HEK293 (cell line): ENCODE measurements around the gene ARHGEF12.

Experiments used
- CTCF ChIA-PET: fragments of 350-600 bp; formaldehyde crosslinking; extraction: SDS; loops from one replicate; lab custom pipeline; 2021; ENCODE audit warnings: antibody characterized with exemption; lab: Yijun Ruan, JAX
- POLR2A ChIA-PET: fragments of 300-600 bp; formaldehyde crosslinking; extraction: SDS; loops from one replicate; lab custom pipeline; 2020; ENCODE audit warnings: antibody characterized with exemption, inconsistent platforms; lab: Yijun Ruan, JAX
- H3K27ac ChIP-seq: fragments of 200-500 bp; sonication (Bioruptor generic); 2 replicates; pipeline ENCODE4 v1.5.1; 2014; ENCODE audit warnings: low read depth, low read length, control low read depth, inconsistent platforms; ENCODE audit errors: extremely low read depth
- H3K36me3 ChIP-seq, 2 experiments: fragments of 200-500 bp in 1 of 2; sonication (Bioruptor generic) in 1 of 2; 1 replicate in 1 of 2; 2 replicates in 1 of 2; pipeline ENCODE4 v1.5.1; 2014 to 2017; ENCODE audit warnings: inconsistent platforms in 2 of 2, low read length in 2 of 2; ENCODE audit not compliant: control insufficient read depth in 2 of 2, insufficient read depth in 1 of 2
- H3K4me1 ChIP-seq: fragments of 200-500 bp; sonication (Bioruptor generic); 2 replicates; pipeline ENCODE4 v1.5.1; 2014; ENCODE audit warnings: mild to moderate bottlenecking, low read length, inconsistent platforms; ENCODE audit not compliant: control insufficient read depth, insufficient read depth
- H3K4me3 ChIP-seq: 2 replicates; pipeline ENCODE4 v1.5.1; 2011; ENCODE audit warnings: low read depth, mild to moderate bottlenecking, control low read depth, low read length, moderate library complexity
- H3K9me3 ChIP-seq: fragments of 200-500 bp; sonication (Bioruptor generic); 2 replicates; pipeline ENCODE4 v1.5.1; 2014; ENCODE audit warnings: low read depth, low read length, inconsistent platforms; ENCODE audit not compliant: control insufficient read depth, insufficient read depth
- IKZF3 ChIP-seq: fragments of 450-650 bp; IDR thresholded peaks from 2 replicates; pipeline ENCODE4 v1.5.0; 2018; ENCODE audit warnings: missing biosample characterization, mild to moderate bottlenecking, missing genetic modification characterization, moderate library complexity
- SCRT2 ChIP-seq: fragments of 450-650 bp; formaldehyde crosslinking; IDR thresholded peaks from 2 replicates; pipeline ENCODE4 v1.5.1; 2016; ENCODE audit warnings: missing biosample characterization, missing genetic modification characterization
- TCF7L2 ChIP-seq: IDR thresholded peaks from 2 replicates; pipeline ENCODE4 v1.6.1; 2011; ENCODE audit warnings: low read depth, mild to moderate bottlenecking, inconsistent platforms, low read length, moderate library complexity, borderline replicate concordance
- YY1 ChIP-seq: fragments of 450-650 bp; formaldehyde crosslinking; IDR thresholded peaks from 2 replicates; pipeline ENCODE4 v1.5.1; 2018; ENCODE audit warnings: missing biosample characterization, missing genetic modification characterization
- YY2 ChIP-seq: fragments of 450-650 bp; formaldehyde crosslinking; IDR thresholded peaks from 2 replicates; pipeline ENCODE4 v1.5.1; 2016; ENCODE audit warnings: missing biosample characterization, missing genetic modification characterization
- ZBTB1 ChIP-seq: fragments of 450-650 bp; formaldehyde crosslinking; IDR thresholded peaks from 2 replicates; pipeline ENCODE4 v1.5.1; 2016; ENCODE audit warnings: missing biosample characterization, missing genetic modification characterization
- ZBTB20 ChIP-seq: fragments of 450-650 bp; formaldehyde crosslinking; IDR thresholded peaks from 2 replicates; pipeline ENCODE4 v1.5.1; 2016; ENCODE audit warnings: missing biosample characterization, missing genetic modification characterization
- ZBTB21 ChIP-seq: fragments of 450-650 bp; formaldehyde crosslinking; IDR thresholded peaks from 2 replicates; pipeline ENCODE4 v1.5.1; 2017; ENCODE audit warnings: missing biosample characterization, missing genetic modification characterization
- ZBTB44 ChIP-seq: fragments of 450-650 bp; IDR thresholded peaks from 2 replicates; pipeline ENCODE4 v1.5.1; 2018; ENCODE audit warnings: missing biosample characterization, mild to moderate bottlenecking, missing genetic modification characterization
- ZBTB48 ChIP-seq: fragments of 450-650 bp; formaldehyde crosslinking; IDR thresholded peaks from 2 replicates; pipeline ENCODE4 v1.5.1; 2016; ENCODE audit warnings: missing biosample characterization, missing genetic modification characterization
- ZNF146 ChIP-seq: fragments of 450-650 bp; formaldehyde crosslinking; IDR thresholded peaks from 2 replicates; pipeline ENCODE4 v1.5.1; 2016; ENCODE audit warnings: missing biosample characterization, missing genetic modification characterization
- ZNF175 ChIP-seq: fragments of 450-650 bp; formaldehyde crosslinking; IDR thresholded peaks from 2 replicates; pipeline ENCODE4 v1.5.1; 2016; ENCODE audit warnings: missing biosample characterization, missing genetic modification characterization
- ZNF18 ChIP-seq: fragments of 450-650 bp; formaldehyde crosslinking; IDR thresholded peaks from 2 replicates; pipeline ENCODE4 v1.5.1; 2016; ENCODE audit warnings: missing biosample characterization, missing genetic modification characterization
- ZNF23 ChIP-seq: fragments of 450-650 bp; formaldehyde crosslinking; IDR thresholded peaks from 2 replicates; pipeline ENCODE4 v1.5.1; 2016; ENCODE audit warnings: missing biosample characterization, missing genetic modification characterization, borderline replicate concordance
- ZNF248 ChIP-seq: fragments of 450-650 bp; formaldehyde crosslinking; IDR thresholded peaks from 2 replicates; pipeline ENCODE4 v1.5.1; 2017; ENCODE audit warnings: missing biosample characterization, missing genetic modification characterization
- ZNF26 ChIP-seq: fragments of 450-650 bp; formaldehyde crosslinking; IDR thresholded peaks from 2 replicates; pipeline ENCODE4 v1.5.1; 2016; ENCODE audit warnings: missing biosample characterization, missing genetic modification characterization
- ZNF350 ChIP-seq: fragments of 450-650 bp; formaldehyde crosslinking; IDR thresholded peaks from 2 replicates; pipeline ENCODE4 v1.5.0; 2017; ENCODE audit warnings: missing biosample characterization, mild to moderate bottlenecking, missing genetic modification characterization
- ZNF362 ChIP-seq: fragments of 450-650 bp; formaldehyde crosslinking; IDR thresholded peaks from 2 replicates; pipeline ENCODE4 v1.5.1; 2016; ENCODE audit warnings: missing biosample characterization, missing genetic modification characterization
- ZNF423 ChIP-seq: fragments of 450-650 bp; formaldehyde crosslinking; IDR thresholded peaks from 2 replicates; pipeline ENCODE4 v1.5.1; 2016; ENCODE audit warnings: missing biosample characterization, missing genetic modification characterization
- ZNF426 ChIP-seq: fragments of 450-650 bp; formaldehyde crosslinking; IDR thresholded peaks from 2 replicates; pipeline ENCODE4 v1.5.1; 2017; ENCODE audit warnings: missing biosample characterization, missing genetic modification characterization, mild to moderate bottlenecking, inconsistent platforms, moderate library complexity
- ZNF513 ChIP-seq: fragments of 450-650 bp; IDR thresholded peaks from 2 replicates; pipeline ENCODE4 v1.5.1; 2018; ENCODE audit warnings: missing biosample characterization, missing genetic modification characterization
- ZNF548 ChIP-seq: fragments of 450-650 bp; formaldehyde crosslinking; IDR thresholded peaks from 2 replicates; pipeline ENCODE4 v1.5.1; 2016; ENCODE audit warnings: missing biosample characterization, missing genetic modification characterization
- ZNF555 ChIP-seq: fragments of 450-650 bp; formaldehyde crosslinking; conservative IDR thresholded peaks from 2 replicates; pipeline ENCODE4 v1.5.1; 2017; ENCODE audit warnings: missing biosample characterization, mild to moderate bottlenecking, missing genetic modification characterization, inconsistent platforms
- ZNF624 ChIP-seq: fragments of 450-650 bp; formaldehyde crosslinking; IDR thresholded peaks from 2 replicates; pipeline ENCODE4 v1.5.1; 2017; ENCODE audit warnings: missing biosample characterization, missing genetic modification characterization
- ZNF645 ChIP-seq: fragments of 450-650 bp; formaldehyde crosslinking; IDR thresholded peaks from 2 replicates; pipeline ENCODE4; 2016; ENCODE audit warnings: missing biosample characterization, missing genetic modification characterization
- ZNF837 ChIP-seq: fragments of 450-650 bp; formaldehyde crosslinking; IDR thresholded peaks from 2 replicates; pipeline ENCODE4 v1.5.1; 2016; ENCODE audit warnings: missing biosample characterization, missing genetic modification characterization
- ZSCAN30 ChIP-seq: fragments of 450-650 bp; IDR thresholded peaks from 2 replicates; pipeline ENCODE4 v1.5.1; 2018; ENCODE audit warnings: missing biosample characterization, mild to moderate bottlenecking, missing genetic modification characterization, moderate library complexity

ARHGEF12 gene

GRCh38 chr11:120518356-120518755 lies 182.1 kb downstream of the ARHGEF12 start:
- Histone ChIP-seq H3K36me3 (no peaks in the 10 kb centered on the region), H3K9me3 (no peaks in the 10 kb centered on the region), H3K4me3 (no peak overlapping the region), H3K4me1 (no peaks in the 10 kb centered on the region), H3K27ac (no peak overlapping the region)
- POLR2A ChIA-PET: no interaction called here
- TF ChIP-seq ZBTB20 (no peak), ZNF423 (no peak), ZNF18 (tag by site-specific recombination) (no peak), IKZF3 (tag by site-specific recombination) (no peak), ZNF248 (tag by site-specific recombination) (no peak), ZNF26 (tag by site-specific recombination) (no peak), ZNF548 (tag by site-specific recombination) (no peak), ZSCAN30 (tag by site-specific recombination) (no peak), ZNF426 (tag by site-specific recombination) (no peak), ZNF350 (tag by site-specific recombination) (no peak), ZNF175 (tag by site-specific recombination) (no peak)
- CTCF ChIA-PET: interaction anchor here (0.6 to 0.7 kb wide), 3 partner anchors 156 to 726 kb away, joined by 3 read pairs; no protein-coding TSS in a partner anchor

GRCh38 chr11:120519474-120519873 lies 183.3 kb downstream of the ARHGEF12 start:
- H3K4me1 ChIP-seq: no peaks in the 10 kb centered on the region
- CTCF ChIA-PET: interaction anchor here (0.5 to 0.6 kb wide), 2 partner anchors 46 to 282 kb away, joined by 3 to 4 read pairs; no protein-coding TSS in a partner anchor
- no peak overlapping the region for H3K27ac ChIP-seq
- POLR2A ChIA-PET: no interaction called here
- no peaks in the 10 kb centered on the region for H3K9me3 ChIP-seq
- H3K4me3 ChIP-seq: no peak overlapping the region
- TF ChIP-seq SCRT2 (tag by site-specific recombination) (no peak), TCF7L2 (no peak), ZNF837 (tag by site-specific recombination) (no peak), ZNF645 (no peak), YY1 (tag by site-specific recombination) (no peak), ZNF362 (no peak), ZNF555 (tag by site-specific recombination) (no peak), ZBTB1 (tag by site-specific recombination) (no peak), ZNF624 (tag by site-specific recombination) (no peak), YY2 (no peak), ZBTB48 (tag by site-specific recombination) (no peak), ZNF513 (tag by site-specific recombination) (no peak), ZBTB21 (tag by site-specific recombination) (no peak), ZNF146 (no peak), ZBTB44 (tag by site-specific recombination) (no peak), ZNF23 (no peak)
- no peaks in the 10 kb centered on the region for H3K36me3 ChIP-seq
